HG03558 (cell line): ENCODE results near the gene CLCN2.

ENCODE experiments used
- ATAC-seq: cut with Tn5 transposase; IDR thresholded peaks from one replicate; pipeline ENCODE4 v1.9.1; 2021; ENCODE audit warnings: moderate number of reproducible peaks; ENCODE audit not compliant: unreplicated experiment; ENCODE audit errors: extremely low read depth

CLCN2 gene

DNA sequence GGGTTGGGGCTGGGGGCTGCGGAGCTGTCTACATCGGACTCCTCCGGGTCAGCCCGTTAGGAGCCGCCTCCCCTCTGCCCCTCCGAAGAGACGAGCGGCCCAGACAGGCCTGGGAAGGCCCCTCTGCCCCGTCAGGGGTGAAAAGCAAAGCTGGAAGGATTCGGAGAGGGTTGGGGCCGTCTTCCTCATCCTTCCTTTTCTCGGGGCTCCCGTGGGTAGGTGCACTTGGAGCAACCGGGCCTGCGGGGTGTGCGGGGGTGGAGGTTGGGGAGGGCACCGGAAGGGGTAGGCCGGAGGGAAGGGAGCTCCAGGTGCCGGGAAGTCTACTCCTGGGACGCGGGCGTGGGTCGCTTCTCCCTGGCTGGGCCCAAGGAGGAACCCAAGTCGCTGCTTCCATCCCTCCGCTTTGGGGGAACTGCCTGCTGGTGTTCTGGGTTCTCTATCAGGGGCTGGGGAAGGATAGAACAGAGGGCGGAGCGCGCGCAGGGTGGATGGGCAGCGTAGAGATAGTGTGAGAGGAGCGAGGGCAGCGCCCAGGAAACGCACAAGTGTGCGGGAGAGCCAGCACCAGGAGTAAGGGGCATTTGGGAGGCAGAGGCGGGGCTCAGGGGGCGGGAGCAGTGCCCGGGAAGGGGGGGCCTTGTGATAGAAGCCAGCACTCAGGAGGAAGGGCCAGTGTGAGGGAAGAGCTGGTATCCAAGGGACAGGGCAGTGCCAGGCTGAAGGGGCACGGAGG is 695 bp upstream of the CLCN2 start:
- ATAC-seq, result no peak

DNA sequence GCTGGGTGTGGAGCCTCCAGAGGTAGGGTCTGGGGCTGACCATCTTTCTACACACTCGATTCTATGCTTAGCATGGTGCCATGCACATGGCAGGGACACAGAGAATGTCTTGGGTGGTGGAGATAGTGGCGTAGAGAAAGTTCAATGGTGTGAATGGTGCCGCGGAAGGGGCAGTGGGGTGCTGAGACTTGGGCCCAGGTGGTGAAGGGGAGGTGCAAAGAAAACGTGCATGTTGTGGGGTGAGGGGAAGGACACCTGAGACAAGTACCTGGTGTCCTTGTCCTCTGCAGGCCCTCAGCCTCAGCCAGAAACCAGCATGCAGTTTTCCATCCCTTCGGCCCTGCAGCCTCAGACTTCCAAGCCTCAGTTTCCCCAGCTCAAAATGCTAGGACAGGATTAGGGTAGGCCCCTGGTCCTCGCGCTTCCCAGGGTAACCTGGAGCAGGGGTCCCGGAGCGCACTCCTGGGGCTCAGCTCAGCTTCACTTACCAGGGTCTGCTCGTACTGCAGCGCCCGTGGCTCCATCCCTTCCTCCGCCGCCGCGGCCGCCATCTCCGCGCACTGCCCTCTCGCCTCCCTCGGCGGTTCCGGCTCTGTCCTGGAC is 375 bp downstream of the CLCN2 start:
- ATAC-seq, result no peak

DNA sequence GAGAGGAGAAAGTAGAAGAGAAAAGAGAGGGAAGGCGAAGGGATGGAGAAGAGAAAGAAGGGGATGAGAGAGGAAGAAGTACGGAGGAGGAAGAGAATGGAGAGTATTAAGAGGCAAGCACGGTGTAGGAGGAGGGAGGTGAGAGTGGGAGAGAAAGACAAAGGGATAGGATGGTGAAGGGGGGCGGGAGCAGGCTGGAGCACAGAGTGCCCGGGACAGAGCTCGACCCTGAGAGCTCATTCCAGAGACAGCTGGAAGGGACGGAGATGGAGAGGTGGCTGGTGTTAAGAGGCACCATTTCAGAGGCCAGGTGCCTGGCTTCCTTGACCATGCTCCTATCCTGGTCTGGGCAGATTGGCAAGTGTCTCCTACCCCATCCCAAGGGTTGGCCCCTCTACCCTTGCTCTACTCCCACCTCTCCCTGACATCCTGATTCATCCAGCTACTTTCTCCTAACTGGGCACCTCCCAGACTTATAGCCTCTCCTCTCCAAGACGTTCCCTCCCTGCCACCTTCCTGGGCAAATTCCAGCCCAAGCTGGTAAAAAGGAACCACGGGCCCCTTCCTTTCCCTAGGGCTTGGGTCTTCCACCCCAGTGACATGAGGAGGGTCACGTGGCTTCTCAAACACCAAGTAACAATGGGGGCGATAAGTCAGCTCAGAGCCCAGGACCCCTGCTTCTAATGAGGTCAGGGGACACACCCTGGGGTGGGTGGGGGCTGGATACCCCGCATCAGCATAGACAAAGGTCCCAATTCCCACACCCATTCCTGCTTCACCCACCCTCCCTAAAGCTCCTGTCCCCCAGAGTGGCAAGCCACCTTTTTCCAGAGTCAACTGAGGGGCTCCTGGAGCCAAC is 1.1 kb downstream of the CLCN2 start:
- ATAC-seq, result no peak

DNA sequence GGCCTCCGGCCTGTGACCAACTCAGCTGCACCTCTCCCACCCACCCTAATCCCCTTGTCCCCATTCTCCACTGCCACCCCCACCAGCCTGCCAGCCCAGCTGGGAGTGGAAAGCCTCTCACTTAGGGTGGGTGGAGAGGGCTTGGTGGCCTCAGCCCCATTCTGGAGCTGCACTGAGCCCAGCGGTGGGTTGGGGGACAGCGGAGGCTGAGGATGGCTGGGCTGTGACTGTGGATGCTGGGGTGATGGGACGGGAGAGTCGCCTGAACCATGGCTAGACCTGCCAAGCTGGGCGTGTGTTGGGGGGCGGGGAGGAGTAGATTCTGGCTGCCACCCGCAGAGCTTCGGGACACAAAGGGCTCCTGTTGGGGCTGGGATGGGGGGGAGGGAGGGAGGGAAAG is 1.8 kb downstream of the CLCN2 start:
- ATAC-seq, result no peak

DNA sequence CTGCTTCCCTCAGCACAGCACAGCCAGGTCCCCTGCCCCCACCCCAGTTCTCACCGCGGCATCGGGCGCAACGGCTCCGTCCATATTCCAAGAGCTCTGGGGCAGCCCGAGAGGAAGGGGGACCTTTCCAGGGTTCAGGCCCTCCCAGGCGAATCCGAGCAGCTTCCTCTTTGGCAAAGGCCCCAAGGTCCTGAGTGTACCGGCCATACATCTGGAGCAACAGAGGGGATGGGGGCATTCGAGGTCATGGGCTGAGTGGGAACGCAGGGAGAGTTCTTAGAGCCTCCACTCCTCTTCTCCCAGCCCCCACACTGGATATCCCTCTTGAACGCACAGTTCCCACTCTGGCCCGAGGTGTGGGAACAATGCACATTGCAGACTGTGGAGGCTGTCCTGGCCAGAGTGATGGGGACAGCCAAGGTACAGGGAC is 2.5 kb downstream of the CLCN2 start:
- ATAC-seq, result no peak

DNA sequence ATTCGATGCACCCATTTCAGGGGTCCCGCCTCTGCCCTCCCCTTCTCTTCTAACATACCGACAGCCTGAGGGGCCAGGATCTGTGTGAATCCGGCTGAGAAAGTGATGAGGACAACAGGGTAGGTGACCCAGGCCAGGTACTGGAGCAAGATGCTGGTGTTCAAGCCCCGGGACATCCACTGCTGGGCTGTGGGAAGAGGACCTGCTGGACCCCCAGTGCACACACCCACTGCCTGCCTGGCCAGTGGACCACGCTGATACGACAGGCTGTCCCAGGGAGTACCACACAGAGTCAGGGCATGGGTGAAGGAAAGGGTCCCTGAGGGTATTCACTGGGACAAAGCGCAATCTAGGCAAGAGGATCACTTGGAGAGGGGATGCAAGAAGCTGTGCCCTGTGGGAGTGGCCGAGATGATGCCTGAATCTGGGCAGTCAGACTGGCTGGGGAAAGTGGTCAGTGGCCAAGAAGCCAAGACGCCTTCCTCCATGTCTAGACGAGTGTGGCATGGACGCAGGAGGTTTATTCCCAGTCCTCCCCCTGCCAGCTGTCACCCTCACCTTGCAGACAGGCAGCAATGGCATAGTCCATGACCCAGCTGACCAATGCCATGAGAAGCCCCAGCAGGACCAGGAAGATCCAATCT is 3.2 kb downstream of the CLCN2 start:
- ATAC-seq, result no peak

DNA sequence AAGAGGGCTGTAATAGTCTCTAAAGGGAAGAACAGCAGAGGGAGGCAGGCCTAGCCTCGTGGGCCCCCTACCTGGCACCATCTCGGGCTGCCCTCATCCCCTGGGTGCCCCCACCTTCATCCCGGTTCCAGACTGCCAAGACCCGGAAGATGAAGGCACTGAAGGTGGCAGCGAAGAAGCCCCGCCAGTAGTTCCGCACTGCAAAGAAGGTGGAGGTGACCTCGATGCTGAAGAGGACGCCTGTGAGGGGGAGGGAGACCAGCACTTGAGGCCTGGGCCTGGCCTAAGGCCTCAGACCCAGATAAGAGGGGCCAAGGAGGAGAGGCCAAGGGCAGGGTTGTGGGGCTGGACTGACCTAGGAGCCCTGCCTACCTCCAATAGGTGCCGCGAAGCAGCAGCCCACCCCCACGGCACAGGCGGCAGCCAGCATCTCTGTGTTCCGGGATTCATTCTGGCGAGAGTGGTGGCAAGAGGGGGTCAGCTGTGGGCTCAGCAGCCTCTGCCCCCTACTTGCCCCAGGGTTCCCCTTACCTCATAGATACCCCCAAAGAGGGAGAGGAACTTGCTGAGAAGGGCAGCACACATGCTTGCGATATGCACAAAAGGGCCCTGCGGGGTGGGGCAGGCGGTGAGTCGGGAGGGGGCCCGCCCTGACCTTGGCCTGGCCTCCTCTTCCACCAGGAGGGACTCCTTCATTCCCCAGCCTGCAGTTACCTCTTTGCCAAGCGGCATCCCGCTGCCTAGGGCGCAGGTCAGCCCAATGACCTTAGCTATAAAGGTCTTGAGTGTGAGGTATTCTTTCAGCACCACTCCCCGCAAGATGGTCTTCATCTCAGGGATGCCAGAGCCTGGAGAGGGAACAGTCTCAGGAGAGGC is 3.9 kb downstream of the CLCN2 start:
- no peak for ATAC-seq

DNA sequence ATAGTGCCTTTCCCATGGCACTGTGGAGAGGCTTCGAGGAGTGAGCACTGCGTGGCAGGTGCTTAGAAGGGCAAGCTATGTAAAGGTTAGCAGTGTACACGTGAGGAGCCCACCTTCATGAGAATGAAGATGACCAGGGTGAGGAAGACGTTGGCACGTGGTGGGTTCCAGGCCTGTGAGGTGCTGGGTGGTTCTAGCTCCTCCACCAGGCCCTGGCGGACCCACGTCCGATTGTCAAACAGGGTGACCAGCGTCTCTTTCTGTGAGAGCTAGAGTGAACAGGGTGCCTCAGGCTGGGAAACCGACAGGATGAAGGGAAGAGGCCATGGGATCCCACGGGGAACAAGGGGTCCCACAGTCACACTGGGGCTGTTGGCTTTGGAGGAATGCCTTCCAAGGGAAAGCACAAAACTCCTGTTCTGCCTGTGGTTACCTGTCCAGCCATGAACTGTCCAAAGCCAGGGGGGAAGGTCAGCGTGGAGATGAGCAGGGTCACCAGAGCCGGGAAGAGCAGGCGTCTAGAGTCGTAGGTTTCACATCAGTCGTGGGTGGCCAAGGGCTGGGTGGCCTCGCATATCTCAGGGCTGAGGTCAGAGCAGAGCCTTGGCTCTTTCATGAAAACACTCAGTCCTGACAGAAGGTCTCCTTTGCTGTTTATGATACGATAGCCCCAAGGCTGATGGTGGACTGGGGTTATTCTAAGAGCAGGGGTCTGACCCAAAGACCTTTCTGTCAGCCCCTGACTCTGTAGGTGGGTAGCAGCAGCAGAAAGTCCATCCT is 6.0 kb downstream of the CLCN2 start:
- no peak for ATAC-seq

DNA sequence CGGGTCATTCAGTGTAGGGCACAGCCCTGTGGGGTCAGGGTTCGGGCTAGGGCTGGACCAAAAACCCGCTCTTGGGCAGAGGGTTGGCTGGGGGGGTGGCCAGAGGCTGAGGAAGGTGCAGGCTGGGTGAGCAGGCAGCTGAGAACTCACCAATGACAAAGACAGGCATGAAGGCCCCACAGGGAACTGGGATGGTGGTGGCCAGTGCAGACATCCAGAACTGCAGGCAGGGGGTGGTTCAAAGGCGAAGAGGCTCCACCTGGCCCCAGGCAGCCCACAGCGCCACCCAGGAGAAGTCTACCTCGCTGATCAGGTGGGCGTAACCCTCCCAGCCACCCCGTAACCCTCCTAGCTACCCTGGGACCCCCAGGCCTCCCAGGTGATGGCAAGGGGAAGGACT is 6.7 kb downstream of the CLCN2 start:
- ATAC-seq, result no peak

DNA sequence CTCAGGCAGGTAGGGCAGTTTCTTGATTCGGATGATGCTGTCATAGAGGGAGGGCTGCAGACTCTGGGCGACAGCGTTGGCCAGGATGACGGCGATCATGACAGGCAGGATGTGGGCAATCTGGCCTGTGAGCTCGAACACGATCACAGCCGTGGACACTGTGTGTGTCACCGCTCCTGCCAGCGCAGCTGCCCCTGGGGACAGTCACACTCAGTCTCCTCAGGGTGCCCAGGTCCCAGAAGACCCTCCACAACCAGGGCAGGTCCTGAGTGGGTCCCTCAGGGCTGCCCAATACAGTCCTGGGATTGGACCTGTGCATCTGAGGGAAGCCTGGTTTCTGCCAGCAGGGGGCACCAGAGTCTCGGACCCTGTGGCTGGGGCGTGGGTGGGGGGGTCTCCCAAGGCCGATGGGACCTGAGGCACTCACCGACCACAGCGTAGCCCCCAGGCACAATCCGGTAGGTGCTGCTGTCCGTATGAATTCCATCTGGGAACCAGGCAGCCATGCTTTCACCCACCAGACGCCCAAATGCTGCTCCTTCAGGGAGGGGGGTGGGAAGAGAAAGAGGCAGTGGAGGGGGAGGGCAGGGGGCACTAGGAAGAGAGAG is 7.2 kb downstream of the CLCN2 start:
- no peak for ATAC-seq

DNA sequence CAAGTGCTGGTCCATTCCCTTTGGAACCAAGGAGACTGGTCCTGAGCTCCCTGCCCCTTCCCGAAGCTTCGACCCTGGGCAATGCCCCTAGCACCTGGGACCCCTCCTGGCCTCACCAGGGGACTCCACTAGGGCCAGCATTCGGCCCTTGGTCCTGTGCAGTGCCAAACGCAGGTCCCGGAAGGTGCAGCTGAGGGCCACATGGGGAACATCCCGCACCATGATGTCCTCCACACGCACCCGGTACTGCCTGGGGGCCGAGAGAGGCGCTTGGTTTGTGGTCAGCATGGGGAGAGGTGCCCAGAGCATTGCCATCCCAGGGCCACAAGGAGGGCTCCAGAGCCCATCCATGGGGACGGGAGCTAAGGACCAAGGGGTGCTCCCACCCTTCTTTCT is 7.9 kb downstream of the CLCN2 start:
- ATAC-seq, result no peak

DNA sequence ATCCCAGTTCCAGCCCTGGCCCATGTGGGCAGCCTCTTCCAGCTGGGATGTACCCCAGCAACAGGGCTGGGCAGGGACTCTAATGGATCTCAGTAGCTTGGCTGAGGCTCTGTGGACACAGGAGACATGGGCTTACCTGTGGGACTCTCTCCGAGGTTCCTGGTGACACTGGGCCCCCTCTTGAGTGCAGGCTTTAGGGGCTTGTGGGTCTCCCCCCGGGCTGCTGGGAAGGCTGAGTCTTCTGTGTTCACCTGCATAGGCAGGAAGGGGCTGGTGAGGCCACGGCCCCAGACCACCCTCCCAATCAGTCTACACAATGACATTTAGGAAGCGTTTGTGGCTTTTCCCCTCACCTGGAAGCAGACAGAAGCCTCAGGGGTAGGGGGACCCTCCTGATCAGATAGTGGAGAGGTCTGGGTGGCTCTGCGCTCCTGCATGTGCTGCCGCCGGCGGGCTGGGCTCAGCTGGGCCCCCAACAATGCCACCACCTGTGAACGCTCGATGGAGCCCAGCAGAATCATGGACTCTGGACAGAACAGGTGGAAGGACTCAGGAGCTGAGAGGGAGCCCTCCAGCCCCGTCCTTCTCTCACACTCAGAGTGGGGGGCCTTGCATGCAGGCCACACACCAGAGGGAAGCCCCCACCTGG is 8.4 kb downstream of the CLCN2 start:
- no peak for ATAC-seq

DNA sequence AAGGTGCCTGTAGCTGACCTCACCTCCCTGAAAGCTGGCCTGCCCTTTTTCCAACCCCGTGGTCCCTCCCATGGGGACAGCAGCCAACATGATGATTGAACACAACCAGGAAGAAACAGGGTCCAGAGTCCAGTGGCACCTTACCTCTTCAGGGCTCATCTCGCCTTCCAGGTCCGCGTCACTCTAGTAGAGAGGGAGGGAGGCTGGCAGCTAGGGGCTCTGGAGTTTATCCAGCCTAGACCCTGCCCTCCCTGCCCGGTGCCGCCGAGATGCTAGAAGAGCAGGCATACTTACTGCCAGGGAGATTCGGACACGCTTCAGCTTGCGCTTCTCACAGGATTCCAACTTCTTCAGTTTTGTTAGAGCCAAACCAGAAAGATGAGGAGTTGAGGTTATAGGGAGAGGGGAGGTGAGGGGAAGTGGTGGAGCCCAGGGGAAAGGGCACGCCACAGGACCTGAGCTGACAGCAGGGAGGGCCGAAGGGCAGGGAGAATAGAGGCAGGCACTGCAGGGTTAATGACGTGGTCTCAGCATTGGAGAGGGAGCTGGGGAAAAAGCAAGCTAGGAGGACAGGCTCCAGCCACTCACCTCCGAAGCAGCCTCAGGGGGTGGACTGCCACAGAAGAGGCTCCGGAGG is 9.1 kb downstream of the CLCN2 start:
- no peak for ATAC-seq

DNA sequence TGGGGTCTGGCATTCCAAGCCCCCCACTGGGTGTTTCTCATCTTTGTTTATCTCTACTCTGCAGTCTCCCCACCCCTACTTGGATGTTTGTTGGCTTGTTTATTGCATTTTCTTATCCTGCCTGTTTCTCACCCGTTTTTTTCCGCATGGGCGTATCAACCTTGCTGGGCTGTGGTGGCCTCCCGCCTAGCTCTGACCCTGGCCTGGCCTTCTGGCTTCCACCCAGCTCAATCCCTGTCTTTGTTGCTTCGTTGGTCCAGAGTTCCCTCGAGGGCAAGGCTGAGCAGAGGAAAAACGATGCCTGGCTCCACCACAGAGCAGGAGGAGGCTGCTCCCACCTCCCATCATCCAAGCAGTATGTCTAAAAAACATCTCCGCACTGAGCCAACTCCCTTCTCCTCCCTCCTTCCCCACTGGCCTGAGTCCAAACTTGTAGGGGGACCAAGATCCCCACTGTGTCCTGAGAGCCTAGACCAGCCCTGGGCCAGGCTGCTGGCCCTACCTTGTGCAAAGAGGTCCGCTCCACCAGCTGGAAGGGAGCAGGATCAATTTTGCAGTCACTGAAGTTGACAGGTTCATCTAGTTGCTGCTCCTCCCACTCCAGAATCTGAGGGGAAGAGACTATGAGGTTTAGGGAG is 9.8 kb downstream of the CLCN2 start:
- no peak for ATAC-seq

DNA sequence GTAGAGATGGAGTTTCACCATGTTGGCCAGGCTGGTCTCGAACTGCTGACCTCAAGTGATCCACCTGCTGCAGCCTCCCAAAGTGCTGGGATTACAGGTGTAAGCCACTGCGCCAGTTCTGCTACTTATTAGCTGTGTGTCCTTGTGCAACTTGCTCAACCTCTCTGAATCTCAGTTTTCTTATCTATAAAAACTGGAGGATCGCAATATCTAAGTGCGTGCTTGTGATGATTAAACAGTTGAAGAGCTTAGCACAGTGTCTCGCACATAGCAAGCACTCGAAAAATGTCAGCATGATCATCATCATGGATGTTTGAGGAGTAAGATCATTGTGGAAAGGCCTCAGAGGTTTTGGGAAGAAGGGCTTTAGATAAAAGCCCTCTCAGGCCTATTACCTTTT is 10.8 kb downstream of the CLCN2 start:
- ATAC-seq, result no peak

DNA sequence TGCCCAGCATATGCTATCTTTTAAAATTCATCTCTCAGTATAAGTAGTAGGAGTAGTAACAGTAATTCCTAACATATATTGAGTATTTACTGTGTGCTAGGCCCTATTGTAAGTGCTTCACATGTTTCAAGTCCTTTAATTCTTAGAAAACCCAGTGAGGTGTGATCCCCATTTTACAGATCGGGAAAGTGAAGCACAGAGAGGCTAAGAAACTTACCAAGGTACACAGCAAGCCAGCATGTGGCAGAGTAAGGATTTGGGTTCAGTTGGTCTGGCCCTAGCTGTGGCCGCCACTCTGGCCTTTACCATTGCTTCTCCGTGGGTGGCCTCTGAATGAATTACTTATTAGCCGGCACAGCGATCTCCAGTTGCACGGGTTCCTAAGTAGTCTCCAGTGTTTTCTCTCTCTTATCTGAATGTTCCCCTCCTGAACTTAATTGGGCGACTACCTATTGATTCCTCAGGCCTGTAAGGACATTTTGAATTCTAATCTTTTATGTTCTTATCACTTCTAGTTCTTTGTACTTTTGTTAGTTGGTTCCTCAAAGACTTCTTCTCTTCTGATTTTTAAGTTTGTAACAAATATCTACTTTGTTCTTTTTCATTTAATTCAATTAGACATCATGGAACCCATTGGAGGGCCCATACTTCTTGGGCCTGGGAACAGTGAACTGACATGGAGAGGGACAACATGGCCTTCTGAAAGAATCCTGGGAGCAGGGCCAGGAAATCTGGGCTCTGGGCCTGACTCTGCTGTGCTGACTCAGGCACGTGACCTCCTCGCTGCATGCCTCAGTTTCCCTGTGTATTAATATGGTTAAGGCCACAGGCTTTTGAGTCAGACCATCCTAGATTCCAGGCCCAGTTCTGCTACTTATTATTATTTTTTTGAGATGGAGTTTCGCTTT is 11.6 kb downstream of the CLCN2 start:
- ATAC-seq, result no peak
